SK-MEL-5 (cell line): ENCODE results near the gene BRI3BP. TPM values are rescaled to one million over a fixed set of nuclear protein-coding genes. Genes with fewer than 3 reads are reported as not detected.
"Not testable (repeated sequence)": the region's sequence is repeated elsewhere in the genome, so short reads cannot be mapped to it uniquely, and the experiment has no call there.

Source experiments
- DNase-seq: peaks from one replicate; pipeline ENCODE4 v3.0.0-alpha.2; 2016; ENCODE audit warnings: low read depth, low spot score
- in situ Hi-C: cut with HindIII; loops from 2 replicates; pipeline ENCODE4 v1.10.0; 2016; ENCODE audit warnings: low sequenced_read_pairs, high pct_unique_total_duplicates, low pct_unique_long_range_greater_than_20kb
- total RNA-seq: library from RNA; depleted of rRNA; stranded (reverse); fragments of >200 nt; shearing (Covaris generic); gene quantifications from 2 replicates; pipeline ENCODE4 v1.2.3, GENCODE V29; 2014

Gene BRI3BP
- total RNA-seq, 1 experiment from 2014 or later: 12.0 TPM

DNA sequence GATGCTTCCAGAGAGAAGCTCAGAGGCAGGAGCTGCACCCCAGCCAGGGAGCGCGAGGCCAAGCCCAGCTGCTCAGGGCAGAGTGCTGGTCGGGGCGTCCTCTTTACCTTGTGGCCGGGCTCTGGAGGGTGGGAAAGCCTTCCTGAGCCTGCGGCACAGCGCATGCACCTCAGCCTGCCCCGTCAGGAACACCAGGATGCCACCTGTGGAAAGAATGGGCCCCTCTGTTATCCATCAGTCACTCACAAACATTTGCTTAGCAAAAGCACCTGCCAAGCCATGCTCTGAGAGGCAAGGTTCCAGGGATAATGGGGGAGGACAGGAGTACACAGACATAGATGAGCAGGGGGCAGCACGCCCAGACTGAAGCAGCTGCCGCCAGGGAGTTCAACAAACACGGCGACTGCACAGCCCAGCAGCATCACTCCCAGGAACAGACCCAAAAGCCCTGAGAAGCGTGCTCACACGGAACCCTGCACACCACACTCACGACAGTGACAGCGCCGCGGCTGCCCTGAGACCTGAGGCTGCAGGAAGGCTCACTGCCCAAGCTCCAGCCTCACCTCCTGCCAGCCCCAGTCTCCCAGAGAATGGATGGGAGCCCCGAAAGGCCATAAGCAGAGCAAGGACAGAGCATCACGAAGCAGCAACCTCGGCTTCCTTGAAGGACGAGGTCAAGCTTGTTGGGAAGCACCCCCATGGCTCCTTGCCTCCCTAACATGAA lies 26.3 kb upstream of the BRI3BP start:
- DNase-seq: no peak
- in situ Hi-C loops: no loop called here

DNA sequence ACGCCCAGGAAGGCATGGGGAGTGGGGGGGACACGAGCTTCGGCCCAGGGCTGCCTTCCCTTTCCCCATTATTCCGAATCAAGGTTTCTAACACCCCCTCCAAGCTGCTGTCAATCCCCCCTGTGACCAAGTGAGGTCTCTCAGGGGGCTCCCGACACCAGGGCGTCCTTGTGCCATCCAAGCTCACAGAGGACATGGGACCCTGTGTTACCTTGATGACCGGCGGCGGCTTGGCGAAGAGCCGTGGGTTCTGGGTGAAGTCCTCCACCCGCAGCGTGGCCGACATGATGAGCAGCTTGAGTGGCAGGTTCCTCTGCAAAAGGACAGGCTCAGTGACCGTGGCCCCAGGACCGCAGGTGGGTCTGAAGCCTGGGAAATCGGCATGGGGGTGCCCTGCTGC lies 24.8 kb upstream of the BRI3BP start:
- in situ Hi-C loops: no loop called here
- DNase-seq: no peak

DNA sequence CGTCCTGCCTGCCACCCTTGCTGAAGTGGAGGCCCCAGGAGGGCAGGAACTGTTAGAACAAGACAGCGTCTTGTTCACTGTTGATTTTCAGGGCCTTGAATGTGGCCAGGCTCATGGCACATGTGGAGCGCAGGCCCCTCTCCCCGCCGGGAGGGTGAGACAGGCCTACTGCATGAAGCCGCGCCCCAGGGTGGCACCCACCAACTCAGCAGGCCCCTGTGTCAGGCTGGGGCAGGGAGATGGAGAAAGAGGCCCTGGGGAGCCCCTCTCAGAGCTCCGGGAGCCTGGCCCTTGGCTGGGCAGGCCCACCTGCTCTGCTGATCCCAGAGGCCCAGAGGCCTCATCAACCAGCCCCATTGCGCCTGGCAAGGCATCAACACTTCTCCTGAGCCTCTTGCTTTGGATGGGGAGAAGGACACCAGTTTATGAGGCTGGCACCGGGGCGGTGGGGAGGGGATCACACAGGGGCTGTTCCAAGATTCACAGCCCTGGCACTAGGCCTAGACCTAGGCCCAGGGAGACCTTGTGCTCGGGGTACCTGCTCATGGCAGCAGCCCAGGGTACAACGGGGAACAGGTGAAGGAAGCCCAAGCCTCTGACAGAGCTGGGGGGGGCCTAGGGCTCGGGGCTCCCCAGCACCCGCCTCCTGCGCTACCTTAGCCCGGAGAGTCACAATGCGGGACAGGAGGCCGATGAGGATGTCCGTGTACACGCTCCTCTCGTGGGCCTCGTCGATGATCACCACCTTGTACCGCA lies 22.6 kb upstream of the BRI3BP start:
- DNase-seq: no peak
- in situ Hi-C loops: no loop called here

DNA sequence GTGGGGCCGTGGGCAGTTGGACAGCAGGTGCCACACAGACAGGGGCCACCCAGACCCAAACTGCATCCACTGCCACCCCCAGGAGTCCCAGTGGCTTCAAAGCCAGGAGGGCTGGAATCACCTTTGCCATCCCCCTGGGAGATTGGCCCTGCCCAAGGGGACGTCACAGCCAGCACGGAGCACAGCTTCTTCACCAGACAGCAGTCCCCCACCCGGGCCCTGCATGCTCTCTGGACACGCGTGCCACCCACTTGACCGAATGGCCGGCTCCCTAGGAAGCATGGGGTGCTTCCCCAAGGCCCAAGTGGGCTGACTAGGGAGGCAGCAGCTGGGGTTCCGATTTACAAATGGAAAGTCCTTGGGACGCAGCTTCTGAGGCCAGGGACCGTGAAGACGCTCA lies 21.8 kb upstream of the BRI3BP start:
- no peak for DNase-seq
- in situ Hi-C loops: no loop called here

DNA sequence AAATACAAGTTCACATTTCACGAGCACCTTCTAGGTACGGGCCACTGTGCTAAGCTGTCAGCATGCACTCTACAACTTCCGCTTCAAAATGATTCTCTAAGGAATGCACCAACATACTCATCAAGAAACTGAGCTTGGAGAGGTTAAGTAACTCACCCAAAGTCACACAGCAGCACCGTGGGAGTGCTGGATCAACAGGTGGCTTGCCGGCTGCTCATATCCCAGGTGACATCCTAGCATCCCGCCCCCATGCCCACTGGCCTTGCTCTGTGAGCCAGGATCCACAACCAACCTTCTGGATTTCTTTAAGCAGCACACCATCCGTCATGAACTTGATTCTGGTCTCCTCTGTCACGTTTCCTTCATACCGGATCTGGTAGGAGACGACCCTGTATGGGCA lies 21.2 kb upstream of the BRI3BP start:
- no peak for DNase-seq
- in situ Hi-C loops: no loop called here

DNA sequence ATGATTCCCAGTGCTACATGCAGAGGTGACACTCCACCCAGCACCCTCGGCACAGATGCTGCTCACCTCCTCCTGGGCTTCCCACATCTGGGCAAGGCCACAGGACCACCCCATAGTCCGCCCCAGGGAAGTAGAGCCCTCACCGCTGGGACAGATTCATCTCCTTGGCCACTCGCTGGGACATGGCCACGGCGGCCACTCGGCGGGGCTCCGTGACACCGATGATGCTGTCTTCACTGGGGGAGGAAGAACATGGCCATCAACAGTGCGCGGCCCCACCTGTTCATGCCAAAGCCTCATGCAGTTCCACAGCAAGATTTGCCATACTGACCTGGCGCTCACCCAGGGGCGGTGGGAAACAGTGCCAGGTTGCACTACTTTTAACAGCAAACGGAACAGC lies 18.2 kb upstream of the BRI3BP start:
- DNase-seq: no peak
- in situ Hi-C loops: no loop called here

DNA sequence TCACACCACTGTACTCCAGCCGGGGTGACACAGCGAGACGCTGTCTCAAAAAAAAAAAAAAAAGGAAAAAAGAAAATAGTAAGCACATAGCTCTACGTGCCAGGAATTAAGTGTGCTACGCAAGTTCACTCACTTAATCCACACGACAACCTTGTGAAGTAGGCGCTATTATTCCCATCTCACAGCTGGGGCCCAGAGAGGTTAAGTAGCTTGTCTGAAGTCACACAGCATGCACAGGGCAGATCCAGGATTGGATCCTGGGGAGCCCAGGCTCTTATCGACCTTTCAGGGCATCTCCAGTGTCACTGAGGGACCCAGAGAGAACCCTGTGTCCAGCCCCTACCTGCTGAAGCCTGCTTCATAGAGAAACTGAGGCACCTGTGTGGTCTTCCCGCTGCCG lies 16.4 kb upstream of the BRI3BP start:
- in situ Hi-C loops: no loop called here
- no peak for DNase-seq

DNA sequence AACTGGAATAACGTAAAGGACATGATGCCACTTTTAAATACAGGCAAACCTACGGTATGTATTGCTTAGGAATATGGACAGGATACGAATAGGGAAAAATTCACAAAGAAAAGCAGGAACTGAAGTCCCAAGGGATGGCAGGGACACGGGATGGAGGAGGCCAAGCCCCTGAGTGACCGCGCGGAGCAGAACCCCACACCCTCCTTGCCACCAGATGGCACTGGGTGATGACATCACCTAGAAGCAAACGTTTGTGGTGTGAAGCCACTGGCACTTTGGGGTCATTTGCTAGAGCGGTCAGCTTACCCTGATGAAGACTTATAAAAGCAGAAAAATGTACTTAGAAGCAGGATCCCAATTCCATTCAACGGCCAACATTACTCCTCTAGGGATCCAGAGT lies 13.9 kb upstream of the BRI3BP start:
- no peak for DNase-seq
- in situ Hi-C loops: no loop called here

DNA sequence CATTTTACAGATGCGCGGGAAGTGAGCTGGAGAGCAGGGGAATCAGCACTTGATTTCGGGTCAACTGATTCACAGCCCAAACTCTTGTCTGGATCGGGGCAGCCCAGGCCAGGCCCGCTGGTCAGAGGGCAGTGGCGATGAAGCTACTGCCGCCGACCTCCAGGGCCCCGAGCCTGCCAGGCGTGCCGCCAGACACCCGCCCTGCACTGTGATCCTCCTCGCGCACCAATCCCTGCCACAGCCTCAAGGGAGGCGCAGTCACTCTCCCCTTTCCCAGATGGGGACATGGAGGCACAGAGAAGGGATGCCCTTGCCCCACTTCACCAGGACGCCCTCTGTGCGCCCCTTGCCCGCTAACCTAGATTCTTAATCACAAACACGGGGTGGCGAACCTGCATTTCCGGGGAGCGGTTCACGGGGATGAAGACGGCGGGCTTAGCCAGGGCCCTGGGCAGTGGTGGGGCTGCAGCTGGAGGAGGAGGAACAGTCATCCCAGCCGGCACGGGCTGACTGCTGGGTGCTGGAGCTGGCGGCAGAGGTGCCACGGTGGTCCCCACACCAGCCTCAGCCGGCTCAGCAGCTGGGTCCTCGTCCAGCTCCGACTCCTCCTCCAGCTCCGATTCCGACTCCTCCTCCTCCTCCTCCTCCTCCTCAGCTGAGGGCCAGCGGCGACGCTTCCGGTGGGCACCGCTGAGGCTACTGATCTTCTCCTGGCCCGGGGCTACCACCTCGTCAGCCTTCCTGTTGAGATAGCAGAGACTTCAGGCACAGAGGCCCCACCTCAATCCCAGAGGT lies 13.2 kb upstream of the BRI3BP start:
- in situ Hi-C loops: no loop called here
- DNase-seq: no peak

DNA sequence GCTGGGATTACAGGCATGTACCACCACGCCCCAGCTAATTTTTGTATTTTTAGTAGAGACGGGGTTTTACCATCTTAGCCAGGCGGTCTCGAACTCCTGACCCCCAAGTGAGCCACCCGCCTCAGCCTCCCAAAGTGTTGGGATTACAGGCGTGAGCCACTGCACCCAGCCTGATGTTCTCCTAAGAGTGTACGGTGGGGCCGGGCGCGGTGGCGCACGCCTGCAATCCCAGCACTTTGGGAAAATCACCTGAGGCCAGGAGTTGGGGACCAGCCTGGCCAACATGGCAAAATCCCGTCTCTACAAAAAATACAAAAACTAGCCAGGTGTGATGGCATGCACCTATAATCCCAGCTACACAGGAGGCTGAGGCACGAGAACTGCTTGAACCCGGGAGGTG lies 6.6 kb upstream of the BRI3BP start:
- in situ Hi-C loops, DNase-seq: not testable (repeated sequence)

DNA sequence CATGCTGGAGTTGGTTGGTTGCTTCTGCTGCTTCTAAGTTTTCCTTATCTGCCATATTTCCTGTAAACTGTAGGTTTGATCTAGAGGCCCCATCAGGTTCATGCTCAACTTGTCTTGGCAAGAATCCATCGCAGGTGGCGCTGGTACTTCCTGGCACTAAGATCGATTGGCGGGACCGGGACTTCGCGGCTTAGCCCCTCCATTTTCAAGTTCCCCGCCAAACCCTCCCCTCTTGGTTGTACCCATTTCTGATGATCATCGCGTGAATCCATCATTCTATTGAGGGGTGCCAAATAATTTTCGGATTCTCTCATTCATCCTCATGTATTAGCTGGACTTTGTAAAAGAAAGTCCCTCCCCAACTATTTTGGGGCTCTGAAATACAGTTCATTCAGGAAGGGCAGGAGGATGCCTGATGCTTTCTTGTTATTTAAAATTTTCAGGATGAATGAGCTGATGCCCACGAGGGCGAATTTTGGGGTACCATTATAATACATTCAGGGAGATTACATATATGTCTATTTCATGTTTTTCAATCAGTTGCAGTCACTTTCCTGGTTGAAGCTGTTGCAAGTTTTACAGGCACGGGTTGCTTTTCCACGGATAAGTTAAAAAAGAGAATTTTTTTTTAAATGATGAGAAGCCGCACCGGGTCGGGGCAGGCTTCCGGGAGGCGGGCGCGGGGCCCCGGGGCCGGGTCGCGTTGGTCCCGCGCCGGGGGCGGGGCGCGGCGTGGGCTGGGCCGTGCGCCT lies 395 bp upstream of the BRI3BP start:
- peak; percentile 82 for DNase-seq

DNA sequence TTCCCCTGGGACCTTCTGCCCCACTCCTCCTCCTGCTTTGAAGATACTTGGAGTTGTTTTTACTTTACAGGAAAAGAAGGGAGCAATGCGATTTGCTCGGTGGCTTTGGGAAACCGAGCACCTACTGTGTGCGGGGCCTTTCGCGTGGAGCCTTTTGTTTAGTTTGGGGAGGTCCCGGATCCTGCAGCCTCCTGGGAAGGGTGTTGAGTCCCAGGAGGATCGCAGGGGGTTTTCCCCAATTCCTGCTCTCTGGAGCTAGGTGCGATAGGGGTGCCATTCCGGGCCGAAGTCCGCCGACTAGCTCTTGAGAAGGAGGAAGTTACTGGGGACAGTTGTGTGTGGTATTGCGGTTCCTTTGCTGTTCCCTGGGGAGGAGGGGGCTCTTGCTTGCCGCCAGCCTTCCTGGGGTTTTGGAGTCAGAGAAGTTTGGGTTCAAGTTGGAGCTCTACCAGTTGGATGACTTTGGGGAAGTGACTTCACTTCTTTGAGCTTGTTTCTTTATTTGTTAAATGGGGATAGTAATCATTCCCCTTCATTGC lies 1.1 kb downstream of the BRI3BP start:
- in situ Hi-C loops: no loop called here
- no peak for DNase-seq

More for the DNA sequence above, 395 bp upstream of the BRI3BP start:
- in situ Hi-C loops: no loop called here

DNA sequence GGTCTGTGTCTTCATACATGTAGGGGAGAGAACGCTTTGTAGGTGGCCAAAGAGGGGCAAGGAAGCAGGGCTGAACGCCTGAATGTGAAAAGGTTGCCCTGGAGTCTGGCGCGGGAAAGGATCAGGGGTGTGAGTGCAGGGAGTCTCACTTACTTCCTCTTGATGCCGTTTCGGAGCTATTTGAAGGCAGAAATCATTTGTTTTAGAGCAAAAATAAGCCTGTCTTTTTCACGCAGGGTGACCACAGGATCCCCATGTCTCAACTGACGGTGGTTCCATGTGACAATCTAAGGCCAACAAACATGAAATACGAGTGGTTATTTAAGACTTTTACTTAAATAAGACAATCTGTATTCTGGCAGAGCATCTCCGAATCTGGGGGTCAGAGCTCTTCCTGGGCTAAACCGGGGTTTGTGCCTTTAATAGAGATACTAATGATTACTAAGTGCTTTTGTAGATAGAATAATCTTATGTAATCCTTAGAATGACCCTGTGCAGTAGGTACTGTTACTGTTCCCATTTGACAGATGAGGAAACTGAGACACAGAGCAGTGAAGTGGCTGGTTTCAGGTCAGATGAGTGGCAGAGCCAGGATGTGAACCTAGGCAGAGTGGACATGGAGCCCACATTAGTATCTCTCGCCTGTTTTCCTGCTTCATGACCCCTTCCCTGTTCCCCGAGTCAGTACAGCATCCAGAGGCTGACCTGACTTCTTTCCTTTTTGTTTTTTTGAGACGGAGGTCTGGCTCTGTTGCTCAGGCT lies 1.9 kb downstream of the BRI3BP start:
- in situ Hi-C loops: no loop called here
- no peak for DNase-seq

DNA sequence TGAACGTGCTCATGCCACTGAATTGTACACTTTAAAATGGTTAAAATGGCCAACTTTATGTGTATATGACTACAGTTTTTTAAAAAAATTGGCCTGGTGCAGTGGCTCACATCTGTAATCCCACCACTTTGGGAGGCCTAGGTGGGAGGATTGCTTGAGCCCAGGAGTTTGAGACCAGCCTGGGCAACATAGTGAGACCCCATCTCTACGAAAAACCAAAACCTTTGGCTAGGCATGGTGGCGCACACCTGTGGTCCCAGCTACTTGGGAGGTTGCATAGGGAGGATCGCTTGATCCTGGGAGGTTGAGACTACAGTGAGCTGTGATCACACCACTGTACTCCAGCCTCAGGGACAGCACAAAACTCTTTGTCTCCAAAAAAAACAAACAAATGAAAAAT lies 5.3 kb downstream of the BRI3BP start:
- no peak for DNase-seq
- in situ Hi-C loops: no loop called here

DNA sequence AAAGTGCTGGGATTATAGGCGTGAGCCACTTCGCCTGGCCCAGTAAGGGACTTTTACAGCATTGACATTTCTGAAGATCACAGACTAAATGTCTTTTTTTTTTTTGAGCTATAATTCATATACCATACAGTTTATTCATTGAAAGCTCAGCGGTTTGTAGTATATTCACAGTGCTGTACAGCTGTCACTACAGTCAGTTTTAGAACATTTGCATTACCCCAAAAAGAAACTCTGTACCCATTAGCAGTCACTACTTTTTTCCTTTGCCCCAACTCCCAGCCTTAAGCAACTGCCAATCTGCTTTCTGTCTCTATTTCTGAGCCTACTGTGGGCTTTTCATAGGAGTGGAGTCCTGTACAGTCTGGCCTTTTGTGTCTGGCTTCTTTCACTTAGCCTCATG lies 8.2 kb downstream of the BRI3BP start:
- no peak for DNase-seq
- in situ Hi-C loops: no loop called here

DNA sequence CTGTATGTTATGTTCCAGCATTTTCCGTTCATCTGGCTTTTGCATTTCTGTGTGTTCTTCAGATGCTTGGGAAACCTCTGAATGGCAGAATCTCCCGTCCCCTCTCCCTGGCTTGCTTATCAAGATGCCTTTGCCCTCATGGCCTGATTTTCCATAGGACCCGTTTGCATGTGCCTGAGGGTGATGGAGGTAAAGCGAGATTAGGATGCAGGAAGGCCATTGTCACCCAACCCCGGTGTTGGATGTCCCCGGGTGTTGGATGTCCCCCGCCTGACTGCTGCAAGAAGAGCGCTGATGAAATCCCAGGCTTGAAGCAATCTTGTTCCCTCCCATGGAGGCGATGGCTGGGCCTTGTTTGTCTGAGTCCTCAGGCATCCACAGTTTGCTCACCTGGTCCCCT lies 9.6 kb downstream of the BRI3BP start:
- in situ Hi-C loops: no loop called here
- no peak for DNase-seq

DNA sequence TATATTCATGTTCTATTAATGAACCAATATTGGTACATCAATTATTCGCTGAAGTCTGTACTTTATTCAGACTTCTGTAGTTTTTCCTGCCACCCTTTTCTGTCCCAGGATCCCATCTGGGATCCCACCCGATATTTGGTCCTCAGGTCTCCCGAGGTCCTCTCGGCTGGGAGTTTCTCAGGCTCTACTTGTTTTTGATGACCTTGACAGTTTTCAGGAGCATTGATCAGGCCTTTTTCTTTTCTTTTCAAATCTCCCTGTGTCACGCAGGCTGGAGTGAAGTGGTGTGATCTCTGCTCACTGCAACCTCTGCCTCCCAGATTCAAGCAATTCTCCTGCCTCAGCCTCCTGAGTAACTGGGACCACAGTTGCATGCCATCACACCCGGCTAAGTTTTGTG lies 11.2 kb downstream of the BRI3BP start:
- DNase-seq: no peak
- in situ Hi-C loops: no loop called here
